CD1c-positive myeloid dendritic cell (primary cell): Measurements from ENCODE around the gene MRGPRE.

Source experiments
- DNase-seq: peaks from one replicate; pipeline ENCODE4 v3.0.0-alpha.2; 2016; ENCODE audit errors: extremely low spot score

The MRGPRE gene

DNA sequence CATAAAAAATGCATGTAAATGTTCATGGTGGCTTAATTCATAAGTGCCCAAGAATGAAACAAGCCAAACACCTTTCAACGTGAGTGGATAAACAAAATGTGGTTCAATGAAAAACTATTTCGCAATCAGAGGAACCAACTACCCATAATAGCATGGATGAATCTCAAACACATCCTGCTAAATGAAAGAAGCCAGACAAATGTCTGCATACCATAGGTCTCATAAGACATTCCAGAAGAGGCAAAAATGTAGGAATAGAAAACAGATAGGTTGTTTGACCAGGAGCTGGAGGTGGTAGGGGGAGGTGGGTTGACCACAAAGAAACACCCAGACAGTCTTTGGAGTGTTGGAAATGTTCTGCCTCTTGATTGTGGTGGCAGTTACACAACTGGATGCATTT lies 53.9 kb downstream of the MRGPRE start:
- no peak for DNase-seq

GRCh38 chr11:3177931-3178330 lies 54.3 kb downstream of the MRGPRE start:
- DNase-seq, result peak; percentile 34
